Renal cortical epithelial cell (primary cell): ENCODE data around the gene IZUMO4. TPM values are rescaled to one million over a fixed set of nuclear protein-coding genes. Genes with fewer than 3 reads are reported as not detected.
"Not testable (repeated sequence)": the region's sequence is repeated elsewhere in the genome, so short reads cannot be mapped to it uniquely, and the experiment has no call there.

Experiments
- DNase-seq: peaks from one replicate; pipeline ENCODE4 v3.0.0-alpha.2; 2011; ENCODE audit warnings: low read depth
- total RNA-seq: library from RNA; depleted of rRNA; stranded (reverse); fragments of >200 nt; gene quantifications from 2 replicates; pipeline ENCODE4 v1.2.3, GENCODE V29; 2014

The IZUMO4 gene
- total RNA-seq, 1 donor from 2014 or later: 0.89 TPM

GRCh38 chr19:2123682-2124387 is 27.1 kb downstream of the IZUMO4 start:
- DNase-seq: no peak

GRCh38 chr19:2126879-2127518 is 30.3 kb downstream of the IZUMO4 start:
- DNase-seq: no peak

- DNase-seq: no peak
These were observed 31.0 kb downstream of the IZUMO4 start for GRCh38 chr19:2127758-2128157.

GRCh38 chr19:2128252-2128651 is 31.5 kb downstream of the IZUMO4 start:
- DNase-seq: not testable (repeated sequence)

- no peak for DNase-seq
These were observed 32.3 kb downstream of the IZUMO4 start for GRCh38 chr19:2129022-2129421.

- DNase-seq: no peak
These were observed 32.8 kb downstream of the IZUMO4 start for GRCh38 chr19:2129486-2129885.

GRCh38 chr19:2129892-2130770 is 33.4 kb downstream of the IZUMO4 start:
- DNase-seq: no peak

- DNase-seq: not testable (repeated sequence)
These were observed 34.6 kb downstream of the IZUMO4 start for GRCh38 chr19:2131012-2131975.

- no peak for DNase-seq
These were observed 35.5 kb downstream of the IZUMO4 start for GRCh38 chr19:2132191-2132590.

GRCh38 chr19:2132731-2133490 is 36.2 kb downstream of the IZUMO4 start:
- DNase-seq: no peak

GRCh38 chr19:2135474-2136402 is 39.0 kb downstream of the IZUMO4 start:
- no peak for DNase-seq

GRCh38 chr19:2136796-2137195 is 40.1 kb downstream of the IZUMO4 start:
- no peak for DNase-seq

- no peak for DNase-seq
These were observed 41.5 kb downstream of the IZUMO4 start for GRCh38 chr19:2138061-2138728.

GRCh38 chr19:2139385-2140137 is 42.8 kb downstream of the IZUMO4 start:
- no peak for DNase-seq

- DNase-seq: no peak
These were observed 43.4 kb downstream of the IZUMO4 start for GRCh38 chr19:2140138-2140569.

- no peak for DNase-seq
These were observed 45.6 kb downstream of the IZUMO4 start for GRCh38 chr19:2142173-2142829.

GRCh38 chr19:2144190-2144589 is 47.5 kb downstream of the IZUMO4 start:
- no peak for DNase-seq

GRCh38 chr19:2145831-2146241 is 49.1 kb downstream of the IZUMO4 start:
- DNase-seq: no peak
